GM23338 (cell line): ENCODE data around the gene SCP2. TPM values are rescaled to one million over a fixed set of nuclear protein-coding genes. Genes with fewer than 3 reads are reported as not detected.

Experiments
- ATAC-seq: fragments of 200-7000 bp; cut with Tn5 transposase; 3 replicates; pipeline ENCODE4 v1.9.1; 2020
- DNase-seq: peaks from one replicate; pipeline ENCODE4 v3.0.0-alpha.2; 2015; ENCODE audit warnings: low spot score
- H2AFZ ChIP-seq: fragments of 200-600 bp; sonication (generic); 2 replicates; pipeline ENCODE4 v1.8.0; 2016; ENCODE audit warnings: antibody characterized with exemption, mild to moderate bottlenecking, moderate library complexity
- H3F3A ChIP-seq: fragments of 200-600 bp; sonication (generic); replicated peaks from 2 replicates; pipeline ENCODE4 v1.8.0; 2017; ENCODE audit warnings: antibody characterized with exemption, mixed run types, low read depth
- H3K27ac ChIP-seq: fragments of 200-600 bp; sonication (generic); 2 replicates; pipeline ENCODE4 v1.6.1; 2016; ENCODE audit warnings: low read depth
- H3K27me3 ChIP-seq: fragments of 200-600 bp; sonication (generic); 2 replicates; pipeline ENCODE4 v1.8.0; 2016; ENCODE audit warnings: mild to moderate bottlenecking, mixed run types, moderate library complexity; ENCODE audit not compliant: insufficient read depth
- H3K36me3 ChIP-seq: fragments of 200-600 bp; sonication (generic); 2 replicates; pipeline ENCODE4 v1.8.0; 2016; ENCODE audit warnings: mild to moderate bottlenecking; ENCODE audit not compliant: insufficient read depth
- H3K4me1 ChIP-seq: fragments of 200-600 bp; sonication (generic); 2 replicates; pipeline ENCODE4 v1.8.0; 2016; ENCODE audit warnings: mild to moderate bottlenecking, moderate library complexity; ENCODE audit not compliant: insufficient read depth
- H3K4me2 ChIP-seq: fragments of 200-600 bp; sonication (generic); 2 replicates; pipeline ENCODE4 v1.7.1; 2017; ENCODE audit warnings: mixed run types
- H3K4me3 ChIP-seq: fragments of 200-600 bp; sonication (generic); 2 replicates; pipeline ENCODE4 v1.6.1; 2016; ENCODE audit warnings: mixed run types
- H3K79me2 ChIP-seq: fragments of 200-600 bp; sonication (generic); replicated peaks from 2 replicates; pipeline ENCODE4 v1.8.0; 2017; ENCODE audit warnings: mild to moderate bottlenecking; ENCODE audit not compliant: insufficient read depth
- H3K9me2 ChIP-seq: fragments of 200-600 bp; sonication (generic); 2 replicates; pipeline ENCODE4 v1.8.0; 2017; ENCODE audit not compliant: insufficient read depth
- H4K20me1 ChIP-seq: fragments of 200-600 bp; sonication (generic); replicated peaks from 2 replicates; pipeline ENCODE4 v1.8.0; 2017; ENCODE audit warnings: mild to moderate bottlenecking; ENCODE audit not compliant: insufficient read depth
- H3K27ac Mint-ChIP-seq: 2 replicates; pipeline ENCODE4 v1.8.0; 2020; ENCODE audit warnings: inconsistent platforms, mild to moderate bottlenecking, moderate library complexity, mixed read lengths
- H3K27me3 Mint-ChIP-seq: 3 replicates; pipeline ENCODE4 v1.8.0; 2022; ENCODE audit warnings: low read depth, mild to moderate bottlenecking, moderate library complexity, mixed read lengths, inconsistent platforms; ENCODE audit not compliant: insufficient read depth, poor library complexity
- H3K36me3 Mint-ChIP-seq: 3 replicates; pipeline ENCODE4 v1.8.0; 2021; ENCODE audit warnings: low read depth, mild to moderate bottlenecking, inconsistent platforms, moderate library complexity, mixed read lengths
- H3K4me1 Mint-ChIP-seq: 3 replicates; pipeline ENCODE4 v1.8.0; 2020; ENCODE audit warnings: mild to moderate bottlenecking, inconsistent platforms, mixed read lengths
- H3K4me3 Mint-ChIP-seq: 3 replicates; pipeline ENCODE4 v1.8.0; 2021; ENCODE audit warnings: moderate library complexity, mild to moderate bottlenecking, inconsistent platforms, mixed read lengths
- H3K9me3 Mint-ChIP-seq: 3 replicates; pipeline ENCODE4 v1.8.0; 2020; ENCODE audit warnings: moderate library complexity, mild to moderate bottlenecking, inconsistent platforms, mixed read lengths
- ETS1 ChIP-seq: IDR thresholded peaks from 2 replicates; pipeline ENCODE4 v1.6.1; 2016; ENCODE audit warnings: antibody characterized with exemption
- NANOG ChIP-seq: IDR thresholded peaks from 2 replicates; pipeline ENCODE4 v1.6.1; 2016; ENCODE audit warnings: antibody characterized with exemption, borderline replicate concordance
- STAT1 ChIP-seq: IDR thresholded peaks from one replicate; pipeline ENCODE4 v1.6.1; 2016; ENCODE audit warnings: antibody characterized with exemption; ENCODE audit not compliant: unreplicated experiment
- ZNF114 ChIP-seq: fragments of 250-450 bp; sonication (Bioruptor Pico); IDR thresholded peaks from 2 replicates; pipeline ENCODE4 v1.5.0; 2020; ENCODE audit warnings: mild to moderate bottlenecking, moderate library complexity
- polyA plus RNA-seq: library from polyadenylated mRNA; unstranded; fragments of >200 nt; fragmentation: Nextera tagmentation; extraction: Ambion mirVana; gene quantifications from 2 replicates; pipeline ENCODE4 v1.2.1, GENCODE V29; 2016
- total RNA-seq: library from RNA; depleted of rRNA; stranded (reverse); fragments of >200 nt; shearing (Covaris generic); gene quantifications from 2 replicates; pipeline ENCODE4 v1.2.3, GENCODE V29; 2014
- TF ChIP-seq, protein P1 (sequence below): IDR thresholded peaks from one replicate; pipeline ENCODE4 v1.6.1; 2018; ENCODE audit warnings: antibody characterized with exemption; ENCODE audit not compliant: unreplicated experiment
- TF ChIP-seq, protein P2 (sequence below): fragments of 250-450 bp; sonication (Bioruptor Pico); IDR thresholded peaks from 2 replicates; pipeline ENCODE4 v1.5.0; 2020; ENCODE audit warnings: mild to moderate bottlenecking, moderate library complexity
- TF ChIP-seq, protein P3 (sequence below), 2 experiments: fragments of 200-600 bp in 1 of 2; sonication (generic) in 1 of 2; conservative IDR thresholded peaks; 2 replicates each; pipeline versions ENCODE4 v1.5.1 to v1.6.1; 2016 to 2017; ENCODE audit warnings: antibody characterized with exemption in 2 of 2, low read depth in 2 of 2, mild to moderate bottlenecking in 2 of 2, moderate library complexity in 1 of 2

Gene SCP2
- total and polyA plus RNA-seq, 2 experiments from 2014 or later = 66.3 to 116 TPM

GRCh38 chr1:52996653-52997052, 69.6 kb downstream of the SCP2 start:
- Mint-ChIP-seq H3K27me3 (peaks cover 4% of the 10 kb centered on the region), H3K27ac (no peak overlapping the region), H3K36me3 (no peaks in the 10 kb centered on the region), H3K4me1 (no peaks in the 10 kb centered on the region), H3K4me3 (no peak overlapping the region), H3K9me3 (no peaks in the 10 kb centered on the region)
- no peak overlapping the region for H3K4me2 ChIP-seq
- no peaks in the 10 kb centered on the region for H3K79me2 ChIP-seq
- no peaks in the 10 kb centered on the region for H3K4me1 ChIP-seq
- H3K36me3 ChIP-seq = no peaks in the 10 kb centered on the region
- H4K20me1 ChIP-seq = no peaks in the 10 kb centered on the region
- no peaks in the 10 kb centered on the region; the same call in 1 of the 2 replicates for H3K9me2 ChIP-seq
- H3K4me3 ChIP-seq = no peak overlapping the region
- H3F3A ChIP-seq = no peaks in the 10 kb centered on the region
- H3K27me3 ChIP-seq = no peaks in the 10 kb centered on the region
- TF ChIP-seq STAT1 = no peak
- TF ChIP-seq, protein P1, sequence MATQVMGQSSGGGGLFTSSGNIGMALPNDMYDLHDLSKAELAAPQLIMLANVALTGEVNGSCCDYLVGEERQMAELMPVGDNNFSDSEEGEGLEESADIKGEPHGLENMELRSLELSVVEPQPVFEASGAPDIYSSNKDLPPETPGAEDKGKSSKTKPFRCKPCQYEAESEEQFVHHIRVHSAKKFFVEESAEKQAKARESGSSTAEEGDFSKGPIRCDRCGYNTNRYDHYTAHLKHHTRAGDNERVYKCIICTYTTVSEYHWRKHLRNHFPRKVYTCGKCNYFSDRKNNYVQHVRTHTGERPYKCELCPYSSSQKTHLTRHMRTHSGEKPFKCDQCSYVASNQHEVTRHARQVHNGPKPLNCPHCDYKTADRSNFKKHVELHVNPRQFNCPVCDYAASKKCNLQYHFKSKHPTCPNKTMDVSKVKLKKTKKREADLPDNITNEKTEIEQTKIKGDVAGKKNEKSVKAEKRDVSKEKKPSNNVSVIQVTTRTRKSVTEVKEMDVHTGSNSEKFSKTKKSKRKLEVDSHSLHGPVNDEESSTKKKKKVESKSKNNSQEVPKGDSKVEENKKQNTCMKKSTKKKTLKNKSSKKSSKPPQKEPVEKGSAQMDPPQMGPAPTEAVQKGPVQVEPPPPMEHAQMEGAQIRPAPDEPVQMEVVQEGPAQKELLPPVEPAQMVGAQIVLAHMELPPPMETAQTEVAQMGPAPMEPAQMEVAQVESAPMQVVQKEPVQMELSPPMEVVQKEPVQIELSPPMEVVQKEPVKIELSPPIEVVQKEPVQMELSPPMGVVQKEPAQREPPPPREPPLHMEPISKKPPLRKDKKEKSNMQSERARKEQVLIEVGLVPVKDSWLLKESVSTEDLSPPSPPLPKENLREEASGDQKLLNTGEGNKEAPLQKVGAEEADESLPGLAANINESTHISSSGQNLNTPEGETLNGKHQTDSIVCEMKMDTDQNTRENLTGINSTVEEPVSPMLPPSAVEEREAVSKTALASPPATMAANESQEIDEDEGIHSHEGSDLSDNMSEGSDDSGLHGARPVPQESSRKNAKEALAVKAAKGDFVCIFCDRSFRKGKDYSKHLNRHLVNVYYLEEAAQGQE = no peak
- DNase-seq (no peak), ATAC-seq (no peak)
- no peak overlapping the region for H2AFZ ChIP-seq
- no peak overlapping the region for H3K27ac ChIP-seq

DNA sequence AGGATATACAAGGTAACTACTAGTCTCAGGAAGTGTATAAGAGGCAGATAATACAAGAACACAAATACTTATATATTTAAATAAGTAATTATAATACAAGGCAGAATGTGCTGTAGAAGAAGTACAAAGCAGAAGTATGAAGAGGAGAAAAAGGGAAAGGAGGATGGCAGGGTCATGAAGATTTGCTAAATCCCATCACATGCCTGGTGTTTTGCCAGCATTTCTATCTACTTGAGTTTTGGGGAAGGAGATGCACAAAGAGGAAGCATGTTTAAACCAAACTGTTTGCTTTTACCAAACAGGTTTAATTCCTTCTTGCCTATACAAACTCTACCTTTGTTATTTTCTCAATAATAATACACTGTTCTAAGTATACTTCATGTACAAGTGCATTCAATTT, 74.1 kb downstream of the SCP2 start:
- Histone ChIP-seq H2AFZ (no peak overlapping the region), H3K4me3 (no peak overlapping the region), H3K9me2 (no peaks in the 10 kb centered on the region; the same call in 1 of the 2 replicates), H3F3A (no peaks in the 10 kb centered on the region), H3K27ac (no peak overlapping the region), H3K36me3 (no peaks in the 10 kb centered on the region), H3K79me2 (no peaks in the 10 kb centered on the region), H3K4me1 (no peaks in the 10 kb centered on the region), H4K20me1 (no peaks in the 10 kb centered on the region), H3K4me2 (no peak overlapping the region), H3K27me3 (no peaks in the 10 kb centered on the region)
- ATAC-seq (no peak), DNase-seq (no peak)
- Mint-ChIP-seq H3K4me1 (no peaks in the 10 kb centered on the region), H3K27me3 (peaks cover 5% of the 10 kb centered on the region), H3K27ac (no peak overlapping the region), H3K36me3 (peaks cover 11% of the 10 kb centered on the region), H3K9me3 (peaks cover 24% of the 10 kb centered on the region), H3K4me3 (no peak overlapping the region)
- TF ChIP-seq ZNF114 (CRISPR knock-in tag) (no peak), NANOG (no peak), STAT1 (no peak), ETS1 (no peak)
- TF ChIP-seq, protein P2, sequence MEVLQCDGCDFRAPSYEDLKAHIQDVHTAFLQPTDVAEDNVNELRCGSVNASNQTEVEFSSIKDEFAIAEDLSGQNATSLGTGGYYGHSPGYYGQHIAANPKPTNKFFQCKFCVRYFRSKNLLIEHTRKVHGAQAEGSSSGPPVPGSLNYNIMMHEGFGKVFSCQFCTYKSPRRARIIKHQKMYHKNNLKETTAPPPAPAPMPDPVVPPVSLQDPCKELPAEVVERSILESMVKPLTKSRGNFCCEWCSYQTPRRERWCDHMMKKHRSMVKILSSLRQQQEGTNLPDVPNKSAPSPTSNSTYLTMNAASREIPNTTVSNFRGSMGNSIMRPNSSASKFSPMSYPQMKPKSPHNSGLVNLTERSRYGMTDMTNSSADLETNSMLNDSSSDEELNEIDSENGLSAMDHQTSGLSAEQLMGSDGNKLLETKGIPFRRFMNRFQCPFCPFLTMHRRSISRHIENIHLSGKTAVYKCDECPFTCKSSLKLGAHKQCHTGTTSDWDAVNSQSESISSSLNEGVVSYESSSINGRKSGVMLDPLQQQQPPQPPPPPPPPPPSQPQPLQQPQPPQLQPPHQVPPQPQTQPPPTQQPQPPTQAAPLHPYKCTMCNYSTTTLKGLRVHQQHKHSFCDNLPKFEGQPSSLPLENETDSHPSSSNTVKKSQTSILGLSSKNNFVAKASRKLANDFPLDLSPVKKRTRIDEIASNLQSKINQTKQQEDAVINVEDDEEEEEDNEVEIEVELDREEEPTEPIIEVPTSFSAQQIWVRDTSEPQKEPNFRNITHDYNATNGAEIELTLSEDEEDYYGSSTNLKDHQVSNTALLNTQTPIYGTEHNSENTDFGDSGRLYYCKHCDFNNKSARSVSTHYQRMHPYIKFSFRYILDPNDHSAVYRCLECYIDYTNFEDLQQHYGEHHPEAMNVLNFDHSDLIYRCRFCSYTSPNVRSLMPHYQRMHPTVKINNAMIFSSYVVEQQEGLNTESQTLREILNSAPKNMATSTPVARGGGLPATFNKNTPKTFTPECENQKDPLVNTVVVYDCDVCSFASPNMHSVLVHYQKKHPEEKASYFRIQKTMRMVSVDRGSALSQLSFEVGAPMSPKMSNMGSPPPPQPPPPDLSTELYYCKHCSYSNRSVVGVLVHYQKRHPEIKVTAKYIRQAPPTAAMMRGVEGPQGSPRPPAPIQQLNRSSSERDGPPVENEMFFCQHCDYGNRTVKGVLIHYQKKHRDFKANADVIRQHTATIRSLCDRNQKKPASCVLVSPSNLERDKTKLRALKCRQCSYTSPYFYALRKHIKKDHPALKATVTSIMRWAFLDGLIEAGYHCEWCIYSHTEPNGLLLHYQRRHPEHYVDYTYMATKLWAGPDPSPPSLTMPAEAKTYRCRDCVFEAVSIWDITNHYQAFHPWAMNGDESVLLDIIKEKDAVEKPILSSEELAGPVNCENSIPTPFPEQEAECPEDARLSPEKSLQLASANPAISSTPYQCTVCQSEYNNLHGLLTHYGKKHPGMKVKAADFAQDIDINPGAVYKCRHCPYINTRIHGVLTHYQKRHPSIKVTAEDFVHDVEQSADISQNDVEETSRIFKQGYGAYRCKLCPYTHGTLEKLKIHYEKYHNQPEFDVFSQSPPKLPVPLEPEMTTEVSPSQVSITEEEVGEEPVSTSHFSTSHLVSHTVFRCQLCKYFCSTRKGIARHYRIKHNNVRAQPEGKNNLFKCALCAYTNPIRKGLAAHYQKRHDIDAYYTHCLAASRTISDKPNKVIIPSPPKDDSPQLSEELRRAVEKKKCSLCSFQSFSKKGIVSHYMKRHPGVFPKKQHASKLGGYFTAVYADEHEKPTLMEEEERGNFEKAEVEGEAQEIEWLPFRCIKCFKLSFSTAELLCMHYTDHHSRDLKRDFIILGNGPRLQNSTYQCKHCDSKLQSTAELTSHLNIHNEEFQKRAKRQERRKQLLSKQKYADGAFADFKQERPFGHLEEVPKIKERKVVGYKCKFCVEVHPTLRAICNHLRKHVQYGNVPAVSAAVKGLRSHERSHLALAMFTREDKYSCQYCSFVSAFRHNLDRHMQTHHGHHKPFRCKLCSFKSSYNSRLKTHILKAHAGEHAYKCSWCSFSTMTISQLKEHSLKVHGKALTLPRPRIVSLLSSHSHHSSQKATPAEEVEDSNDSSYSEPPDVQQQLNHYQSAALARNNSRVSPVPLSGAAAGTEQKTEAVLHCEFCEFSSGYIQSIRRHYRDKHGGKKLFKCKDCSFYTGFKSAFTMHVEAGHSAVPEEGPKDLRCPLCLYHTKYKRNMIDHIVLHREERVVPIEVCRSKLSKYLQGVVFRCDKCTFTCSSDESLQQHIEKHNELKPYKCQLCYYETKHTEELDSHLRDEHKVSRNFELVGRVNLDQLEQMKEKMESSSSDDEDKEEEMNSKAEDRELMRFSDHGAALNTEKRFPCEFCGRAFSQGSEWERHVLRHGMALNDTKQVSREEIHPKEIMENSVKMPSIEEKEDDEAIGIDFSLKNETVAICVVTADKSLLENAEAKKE (CRISPR knock-in tag) = no peak
- TF ChIP-seq, protein P3, sequence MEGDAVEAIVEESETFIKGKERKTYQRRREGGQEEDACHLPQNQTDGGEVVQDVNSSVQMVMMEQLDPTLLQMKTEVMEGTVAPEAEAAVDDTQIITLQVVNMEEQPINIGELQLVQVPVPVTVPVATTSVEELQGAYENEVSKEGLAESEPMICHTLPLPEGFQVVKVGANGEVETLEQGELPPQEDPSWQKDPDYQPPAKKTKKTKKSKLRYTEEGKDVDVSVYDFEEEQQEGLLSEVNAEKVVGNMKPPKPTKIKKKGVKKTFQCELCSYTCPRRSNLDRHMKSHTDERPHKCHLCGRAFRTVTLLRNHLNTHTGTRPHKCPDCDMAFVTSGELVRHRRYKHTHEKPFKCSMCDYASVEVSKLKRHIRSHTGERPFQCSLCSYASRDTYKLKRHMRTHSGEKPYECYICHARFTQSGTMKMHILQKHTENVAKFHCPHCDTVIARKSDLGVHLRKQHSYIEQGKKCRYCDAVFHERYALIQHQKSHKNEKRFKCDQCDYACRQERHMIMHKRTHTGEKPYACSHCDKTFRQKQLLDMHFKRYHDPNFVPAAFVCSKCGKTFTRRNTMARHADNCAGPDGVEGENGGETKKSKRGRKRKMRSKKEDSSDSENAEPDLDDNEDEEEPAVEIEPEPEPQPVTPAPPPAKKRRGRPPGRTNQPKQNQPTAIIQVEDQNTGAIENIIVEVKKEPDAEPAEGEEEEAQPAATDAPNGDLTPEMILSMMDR (conservative IDR thresholded peaks at IDR 0.05; ENCODE audit: low read depth in 2 of 2) = no peak
